Upper lobe of right lung (tissue), 1 donor: ENCODE results near the gene RREB1. TPM values are rescaled to one million over a fixed set of nuclear protein-coding genes. Genes with fewer than 3 reads are reported as not detected.

Experiments
- ATAC-seq: fragments of 200-7000 bp; cut with Tn5 transposase; one replicate; pipeline ENCODE4 v1.9.1; 2020; ENCODE audit warnings: mild to moderate bottlenecking, moderate library complexity
- DNase-seq: peaks from one replicate; pipeline ENCODE4 v3.0.0-alpha.2; 2020
- H3K27ac ChIP-seq: fragments of 200-600 bp; one replicate; pipeline ENCODE4 v1.8.0; 2022
- H3K27me3 ChIP-seq: fragments of 200-600 bp; one replicate; pipeline ENCODE4 v1.8.0; 2022; ENCODE audit warnings: mild to moderate bottlenecking
- H3K36me3 ChIP-seq: fragments of 200-600 bp; one replicate; pipeline ENCODE4 v1.8.0; 2022
- H3K4me1 ChIP-seq: fragments of 200-600 bp; one replicate; pipeline ENCODE4 v1.8.0; 2022
- H3K4me3 ChIP-seq: fragments of 200-600 bp; one replicate; pipeline ENCODE4 v1.8.0; 2022; ENCODE audit warnings: mild to moderate bottlenecking
- H3K9me3 ChIP-seq: fragments of 200-600 bp; one replicate; pipeline ENCODE4 v1.8.0; 2022
- CTCF ChIP-seq: fragments of 200-600 bp; IDR thresholded peaks from one replicate; pipeline ENCODE4 v1.8.0; 2022; ENCODE audit warnings: antibody characterized with exemption
- intact Hi-C: fragments of 100-400 bp; cut with DNase I; formaldehyde crosslinking; loops from one replicate; pipeline ENCODE4 v1.11.0; 2022
- total RNA-seq: library from RNA; stranded (reverse); fragmentation: NEBNext Ultra II Directional; extraction: Animal tissue kit (Norgen Biotek cat#: 25700); gene quantifications from one replicate; pipeline ENCODE4 v1.2.1, GENCODE V29; 2021
- donor health status: DM: no; HTN: yes; CAD: no; lungs with severe emphysema.

Gene RREB1
- total RNA-seq, 1 donor from 2014 or later = 60.2 TPM

DNA sequence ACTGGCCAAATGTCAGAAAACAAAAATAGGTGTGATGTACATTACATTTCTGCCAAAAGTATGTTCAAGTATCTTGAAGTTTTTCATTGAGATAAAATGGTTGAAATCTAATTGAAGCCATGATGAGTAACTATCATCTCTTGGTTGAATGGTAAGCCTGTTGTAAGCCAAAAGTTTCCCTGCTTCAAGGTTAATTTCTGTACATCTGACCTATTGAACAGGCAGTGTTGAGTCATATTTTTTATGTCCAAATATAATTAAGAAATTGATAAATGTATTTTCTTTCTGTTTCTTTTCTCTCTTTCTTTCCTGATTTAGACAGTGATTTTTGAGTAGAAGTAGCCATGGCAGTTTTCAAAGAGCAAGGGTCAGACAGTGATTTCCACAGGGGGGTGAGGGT is 4.4 kb downstream of the RREB1 start:
- H3K4me3 ChIP-seq = no peak overlapping the region
- intact Hi-C loops = no loop called here
- no peaks in the 10 kb centered on the region for H3K36me3 ChIP-seq
- H3K9me3 ChIP-seq = no peaks in the 10 kb centered on the region
- H3K27me3 ChIP-seq = no peaks in the 10 kb centered on the region
- no peak overlapping the region for H3K27ac ChIP-seq
- ATAC-seq = no peak
- no peak for TF ChIP-seq CTCF
- peaks cover 68% of the 10 kb centered on the region for H3K4me1 ChIP-seq
- DNase-seq = no peak

- Histone ChIP-seq H3K27me3 (no peaks in the 10 kb centered on the region), H3K27ac (no peak overlapping the region), H3K36me3 (no peaks in the 10 kb centered on the region), H3K4me1 (peaks cover 68% of the 10 kb centered on the region), H3K4me3 (no peak overlapping the region), H3K9me3 (no peaks in the 10 kb centered on the region)
- intact Hi-C loops = no loop called here
- TF ChIP-seq CTCF = no peak
- DNase-seq (peak; percentile 69), ATAC-seq (peak; percentile 47)
Observed at GRCh38 chr6:7112741-7113313, 5.1 kb downstream of the RREB1 start.

GRCh38 chr6:7114744-7115458 is 7.1 kb downstream of the RREB1 start:
- Histone ChIP-seq H3K27ac (peak overlapping the region; percentile 58), H3K4me3 (no peak overlapping the region), H3K27me3 (no peaks in the 10 kb centered on the region), H3K36me3 (no peaks in the 10 kb centered on the region), H3K4me1 (peaks cover 65% of the 10 kb centered on the region), H3K9me3 (no peaks in the 10 kb centered on the region)
- intact Hi-C loops = no loop called here
- no peak for ATAC-seq
- no peak for TF ChIP-seq CTCF
- DNase-seq = no peak

DNA sequence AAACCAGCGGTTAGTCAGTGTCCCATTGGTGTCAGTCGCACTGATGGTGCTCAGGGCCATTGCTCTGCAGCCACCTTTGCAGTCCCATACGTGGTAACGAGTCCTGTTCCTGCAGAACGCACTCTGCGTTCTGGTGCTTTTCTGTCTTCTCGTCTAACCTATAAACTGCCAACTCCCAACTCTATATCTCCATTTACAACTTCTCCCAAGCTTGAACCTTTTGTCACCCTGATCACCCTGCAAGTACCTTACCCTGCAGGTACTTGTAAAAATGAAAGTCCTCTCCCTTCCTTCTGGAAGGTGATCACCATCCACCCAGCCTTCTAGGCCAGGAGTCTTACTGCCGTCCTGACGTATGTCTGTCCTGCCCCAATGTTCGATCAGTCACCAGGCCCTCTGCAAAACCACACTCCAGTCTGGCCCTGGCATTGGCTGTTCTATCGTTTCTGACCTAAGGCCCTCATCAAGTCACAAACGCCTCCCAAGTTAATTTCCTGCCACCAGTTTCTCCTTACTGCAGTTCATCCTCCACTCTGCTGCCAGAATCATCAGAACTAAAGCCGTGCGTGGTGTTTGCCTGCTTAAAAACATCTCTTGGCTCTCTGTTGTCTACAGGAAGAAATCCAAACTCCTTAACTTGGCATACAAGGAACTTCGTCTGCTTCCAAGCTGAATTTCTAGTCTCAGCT is 7.9 kb downstream of the RREB1 start:
- H3K27me3 ChIP-seq = no peaks in the 10 kb centered on the region
- peak overlapping the region; percentile 58 for H3K27ac ChIP-seq
- intact Hi-C loops = no loop called here
- no peaks in the 10 kb centered on the region for H3K36me3 ChIP-seq
- H3K4me1 ChIP-seq = peaks cover 58% of the 10 kb centered on the region
- TF ChIP-seq CTCF = no peak
- ATAC-seq (peak; percentile 19), DNase-seq (no peak)
- no peak overlapping the region for H3K4me3 ChIP-seq
- no peaks in the 10 kb centered on the region for H3K9me3 ChIP-seq

DNA sequence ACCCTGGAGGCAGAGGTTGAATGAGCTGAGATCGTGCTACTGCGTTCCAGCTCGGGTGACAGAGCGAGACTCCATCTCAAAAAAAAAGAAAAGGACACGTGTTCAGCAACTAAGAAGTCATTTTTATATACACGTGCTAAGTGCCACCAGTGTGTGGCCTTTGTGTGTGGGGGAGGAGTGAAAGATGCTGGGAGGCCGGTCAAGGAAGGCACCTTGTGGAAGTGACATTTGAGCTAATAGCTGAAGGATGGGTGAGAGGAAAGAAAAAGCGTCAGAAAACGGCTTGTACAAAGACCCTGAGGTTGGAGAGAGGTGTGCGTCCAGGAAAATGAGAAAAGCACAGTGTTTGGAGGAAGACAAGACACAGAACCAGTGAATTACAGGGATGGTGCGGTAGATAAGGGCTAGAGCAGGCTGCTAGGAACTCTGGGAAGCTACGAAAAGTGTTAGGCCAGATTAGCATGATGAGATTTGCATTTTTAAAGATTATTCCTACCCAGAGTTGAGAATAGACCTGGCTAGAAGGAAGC is 11.6 kb downstream of the RREB1 start:
- intact Hi-C loops = no loop called here
- ATAC-seq = no peak
- DNase-seq = no peak
- H3K4me3 ChIP-seq = no peak overlapping the region
- peaks cover 35% of the 10 kb centered on the region for H3K4me1 ChIP-seq
- peaks cover 13% of the 10 kb centered on the region for H3K36me3 ChIP-seq
- no peaks in the 10 kb centered on the region for H3K27me3 ChIP-seq
- TF ChIP-seq CTCF = no peak
- no peaks in the 10 kb centered on the region for H3K9me3 ChIP-seq
- H3K27ac ChIP-seq = no peak overlapping the region
